Subcutaneous adipose tissue (tissue), 4 donors: ENCODE measurements around the gene PITPNC1. TPM values are rescaled to one million over a fixed set of nuclear protein-coding genes. Genes with fewer than 3 reads are reported as not detected.

Experiments used
- CTCF ChIP-seq: fragments of 450-650 bp; IDR thresholded peaks from one replicate; pipeline ENCODE4 v1.5.1; 2016; ENCODE audit warnings: low read depth, mild to moderate bottlenecking, control low read depth, antibody characterized with exemption, moderate library complexity
- total RNA-seq, 4 donors: library from RNA; depleted of rRNA; stranded (reverse); fragments of >200 nt; gene quantifications; one replicate each; pipeline ENCODE4 v1.1.0, GENCODE V29; 2016

Gene PITPNC1
- total RNA-seq, 4 donors from 2014 or later = 12.1 to 26.8 (median 18.2) TPM

GRCh38 chr17:67558740-67559380 is 181.8 kb downstream of the PITPNC1 start:
- no peak for TF ChIP-seq CTCF

GRCh38 chr17:67559381-67559966 is 182.4 kb downstream of the PITPNC1 start:
- TF ChIP-seq CTCF = no peak

- no peak for TF ChIP-seq CTCF
These were observed 184.9 kb downstream of the PITPNC1 start for GRCh38 chr17:67562005-67562404.

- TF ChIP-seq CTCF = no peak
These were observed 186.7 kb downstream of the PITPNC1 start for GRCh38 chr17:67563692-67564228.

- no peak for TF ChIP-seq CTCF
These were observed 188.0 kb downstream of the PITPNC1 start for GRCh38 chr17:67565068-67565467.

GRCh38 chr17:67566656-67567055 is 189.6 kb downstream of the PITPNC1 start:
- no peak for TF ChIP-seq CTCF

GRCh38 chr17:67569015-67569451 is 192.0 kb downstream of the PITPNC1 start:
- no peak for TF ChIP-seq CTCF
